H9 (cell line): ENCODE measurements around the gene C12orf57. TPM values are rescaled to one million over a fixed set of nuclear protein-coding genes. Genes with fewer than 3 reads are reported as not detected.
A peak's percentile ranks its signal among the peaks of the same experiment; 100 is the strongest.

Experiments
- DNase-seq: peaks from one replicate; pipeline ENCODE4 v3.0.0-alpha.2; 2017
- H2AFZ ChIP-seq: one replicate; pipeline ENCODE4 v1.6.1; 2013; ENCODE audit warnings: mild to moderate bottlenecking, low read length, control low read depth, moderate library complexity
- H2AK5ac ChIP-seq: 2 replicates; pipeline ENCODE4 v1.6.1; 2013; ENCODE audit warnings: low read length, control low read depth, mixed read lengths; ENCODE audit not compliant: insufficient read length
- H2BK120ac ChIP-seq: one replicate; pipeline ENCODE4 v1.6.1; 2013; ENCODE audit warnings: low read depth, mild to moderate bottlenecking, low read length, control low read depth, inconsistent platforms; ENCODE audit not compliant: poor library complexity, severe bottlenecking
- H2BK12ac ChIP-seq: 2 replicates; pipeline ENCODE4 v1.6.1; 2013; ENCODE audit warnings: low read length, control low read depth, mixed read lengths, low read depth; ENCODE audit not compliant: insufficient read length
- H2BK15ac ChIP-seq: 2 replicates; pipeline ENCODE4 v1.6.1; 2013; ENCODE audit warnings: low read depth, low read length, control low read depth
- H2BK20ac ChIP-seq: one replicate; pipeline ENCODE4 v1.6.1; 2013; ENCODE audit warnings: low read depth, mild to moderate bottlenecking, low read length, control low read depth, inconsistent platforms; ENCODE audit not compliant: poor library complexity, severe bottlenecking
- H2BK5ac ChIP-seq: 2 replicates; pipeline ENCODE4 v1.6.1; 2013; ENCODE audit warnings: low read length, control low read depth, mixed read lengths; ENCODE audit not compliant: insufficient read length
- H3K14ac ChIP-seq: 2 replicates; pipeline ENCODE4 v1.6.1; 2013; ENCODE audit warnings: low read length, control low read depth; ENCODE audit not compliant: insufficient read depth
- H3K18ac ChIP-seq: 2 replicates; pipeline ENCODE4 v1.6.1; 2013; ENCODE audit warnings: low read depth, mild to moderate bottlenecking, mixed read lengths, low read length, control low read depth; ENCODE audit not compliant: insufficient read length
- H3K23ac ChIP-seq: 2 replicates; pipeline ENCODE4 v1.6.1; 2013; ENCODE audit warnings: low read length, control low read depth, mixed read lengths, low read depth; ENCODE audit not compliant: insufficient read length
- H3K23me2 ChIP-seq: 2 replicates; pipeline ENCODE4 v1.6.1; 2013; ENCODE audit warnings: low read depth, mild to moderate bottlenecking, mixed read lengths, low read length, control low read depth; ENCODE audit not compliant: insufficient read length, poor library complexity, severe bottlenecking
- H3K27ac ChIP-seq: 2 replicates; pipeline ENCODE4 v1.5.1; 2013; ENCODE audit warnings: low read length, control low read depth, mixed read lengths, low read depth; ENCODE audit not compliant: insufficient read length
- H3K27me3 ChIP-seq: 2 replicates; pipeline ENCODE4 v1.6.1; 2013; ENCODE audit warnings: low read length, control low read depth, inconsistent platforms; ENCODE audit not compliant: insufficient read depth
- H3K4ac ChIP-seq: 2 replicates; pipeline ENCODE4 v1.6.1; 2013; ENCODE audit warnings: low read depth, mild to moderate bottlenecking, control low read depth, inconsistent platforms, low read length, moderate library complexity
- H3K4me1 ChIP-seq: 2 replicates; pipeline ENCODE4 v1.6.1; 2013; ENCODE audit warnings: low read length, control low read depth, inconsistent platforms; ENCODE audit not compliant: insufficient read depth
- H3K4me2 ChIP-seq: 2 replicates; pipeline ENCODE4 v1.6.1; 2013; ENCODE audit warnings: low read length, control low read depth, mixed read lengths; ENCODE audit not compliant: insufficient read length, insufficient read depth
- H3K56ac ChIP-seq: 2 replicates; pipeline ENCODE4 v1.6.1; 2013; ENCODE audit warnings: low read depth, mild to moderate bottlenecking, mixed read lengths, low read length, control low read depth; ENCODE audit not compliant: insufficient read length
- H3K79me1 ChIP-seq: 2 replicates; pipeline ENCODE4 v1.6.1; 2013; ENCODE audit warnings: low read depth, mild to moderate bottlenecking, moderate library complexity, low read length, control low read depth, inconsistent platforms; ENCODE audit not compliant: insufficient read depth, poor library complexity, severe bottlenecking
- H3K79me2 ChIP-seq: 2 replicates; pipeline ENCODE4 v1.6.1; 2013; ENCODE audit warnings: low read length, control low read depth, inconsistent platforms; ENCODE audit not compliant: insufficient read depth
- H3K9ac ChIP-seq: 2 replicates; pipeline ENCODE4 v1.6.1; 2013; ENCODE audit warnings: low read length, control low read depth, mixed read lengths; ENCODE audit not compliant: insufficient read length; ENCODE audit errors: extremely low read depth
- H3K9me3 ChIP-seq: one replicate; pipeline ENCODE4 v1.6.1; 2013; ENCODE audit warnings: low read depth, low read length, inconsistent platforms; ENCODE audit not compliant: control insufficient read depth
- H3T11ph ChIP-seq: one replicate; pipeline ENCODE4 v1.6.1; 2013; ENCODE audit warnings: mild to moderate bottlenecking, low read length, control low read depth, inconsistent platforms
- H4K20me1 ChIP-seq: one replicate; pipeline ENCODE4 v1.6.1; 2013; ENCODE audit not compliant: control insufficient read depth, insufficient read length, insufficient read depth
- H4K5ac ChIP-seq: 2 replicates; pipeline ENCODE4 v1.6.1; 2013; ENCODE audit warnings: low read depth, mild to moderate bottlenecking, mixed read lengths, low read length, control low read depth; ENCODE audit not compliant: insufficient read length
- H4K8ac ChIP-seq: replicated peaks from 2 replicates; pipeline ENCODE4 v1.6.1; 2013; ENCODE audit warnings: low read length, control low read depth, mixed read lengths, low read depth; ENCODE audit not compliant: insufficient read length
- H4K91ac ChIP-seq: 2 replicates; pipeline ENCODE4 v1.6.1; 2013; ENCODE audit warnings: low read depth, mild to moderate bottlenecking, moderate library complexity, mixed read lengths, low read length, control low read depth; ENCODE audit not compliant: insufficient read length
- H3K27ac Mint-ChIP-seq, 3 experiments: 2 replicates in 2 of 3; 3 replicates in 1 of 3; pipeline ENCODE4 v1.8.0; 2020 to 2021; ENCODE audit warnings: mixed read lengths in 3 of 3, mild to moderate bottlenecking in 1 of 3, moderate library complexity in 1 of 3
- H3K27me3 Mint-ChIP-seq: 2 replicates; pipeline ENCODE4 v1.8.0; 2021; ENCODE audit warnings: low read depth, mild to moderate bottlenecking, moderate library complexity, mixed read lengths
- H3K36me3 Mint-ChIP-seq, 3 experiments: 2 replicates in 2 of 3; 3 replicates in 1 of 3; pipeline ENCODE4 v1.8.0; 2020 to 2021; ENCODE audit warnings: low read depth in 3 of 3, mixed read lengths in 3 of 3; ENCODE audit not compliant: insufficient read depth in 1 of 3
- H3K4me1 Mint-ChIP-seq, 2 experiments: 2 replicates each; pipeline ENCODE4 v1.8.0; 2020; ENCODE audit warnings: mixed read lengths in 2 of 2
- H3K4me3 Mint-ChIP-seq, 2 experiments: 2 replicates in 1 of 2; 3 replicates in 1 of 2; pipeline ENCODE4 v1.8.0; 2020 to 2021; ENCODE audit warnings: mild to moderate bottlenecking in 2 of 2, mixed read lengths in 2 of 2, moderate library complexity in 1 of 2
- H3K9me3 Mint-ChIP-seq, 2 experiments: 2 replicates in 1 of 2; 3 replicates in 1 of 2; pipeline ENCODE4 v1.8.0; 2020; ENCODE audit warnings: mild to moderate bottlenecking in 2 of 2, mixed read lengths in 2 of 2, moderate library complexity in 1 of 2
- CTCF ChIP-seq: fragments of 200-600 bp; sonication (generic); conservative IDR thresholded peaks from 3 replicates; pipeline ENCODE4 v1.8.0; 2021; ENCODE audit warnings: antibody characterized with exemption, mild to moderate bottlenecking
- WGBS: extraction: QIAGEN DNeasy Blood & Tissue Kit; methylation state at CpG from one replicate; pipeline ENCODE4 v1.1.7; 2013; ENCODE audit warnings: missing lambda C conversion rate, low lambda C conversion rate, mixed read lengths; ENCODE audit not compliant: insufficient read length; ENCODE audit errors: extremely low coverage; 5-methylcytosine and 5-hydroxymethylcytosine counted together
- total RNA-seq: library from RNA; stranded (reverse); gene quantifications from 2 replicates; pipeline ENCODE4 v1.2.1, GENCODE V29; 2021

Gene C12orf57
- total RNA-seq, 1 experiment from 2014 or later, result 195 TPM

- Histone ChIP-seq H3T11ph (no peak overlapping the region), H2AFZ (no peak overlapping the region), H4K8ac (no peak overlapping the region), H3K79me2 (no peaks in the 10 kb centered on the region), H3K18ac (no peak overlapping the region), H4K20me1 (no peaks in the 10 kb centered on the region), H2BK20ac (no peak overlapping the region), H3K27me3 (no peaks in the 10 kb centered on the region), H2BK12ac (no peak overlapping the region), H2BK15ac (no peak overlapping the region), H3K9ac (no peak overlapping the region), H2BK5ac (no peak overlapping the region), H3K23ac (no peak overlapping the region), H2AK5ac (no peak overlapping the region), H4K5ac (no peak overlapping the region), H3K56ac (no peak overlapping the region), H3K9me3 (no peaks in the 10 kb centered on the region), H3K23me2 (peaks cover 16% of the 10 kb centered on the region), H3K27ac (no peak overlapping the region), H3K79me1 (peaks cover 6% of the 10 kb centered on the region), H4K91ac (no peak overlapping the region), H3K4ac (no peak overlapping the region), H3K14ac (no peak overlapping the region), H2BK120ac (no peak overlapping the region), H3K4me1 (no peaks in the 10 kb centered on the region; the same call in 1 of the 2 replicates), H3K4me2 (no peak overlapping the region)
- no peaks in the 10 kb centered on the region for H3K9me3 Mint-ChIP-seq
- peak overlapping the region in 2 of 3 experiments; percentile 31 to 63; a peak in 2 of 7 replicates for H3K27ac Mint-ChIP-seq
- H3K36me3 Mint-ChIP-seq, result peaks cover 34 to 60% (median 56%) of the 10 kb centered on the region in 3 experiments
- H3K4me1 Mint-ChIP-seq, result peaks cover 32 to 46% of the 10 kb centered on the region in 2 experiments
- H3K4me3 Mint-ChIP-seq, result no peak overlapping the region
- TF ChIP-seq CTCF, result no peak
- no CpG with 5 or more reads among the region's 14 CpGs for WGBS
- H3K27me3 Mint-ChIP-seq, result peaks cover 9% of the 10 kb centered on the region
- no peak for DNase-seq
These were observed 26.2 kb upstream of the C12orf57 start for GRCh38 chr12:6917491-6918231.
